Stimulated activated CD4-positive, alpha-beta T cell treated with anti-CD3 and anti-CD28 coated beads, Interleukin-1b, Interleukin-23, amount 100 ng/mL, for 1 hour (primary cell): ENCODE results near the gene TWNK.
A peak's percentile ranks its signal among the peaks of the same experiment; 100 is the strongest.

Source experiments
- DNase-seq, 2 donors: peaks; one replicate each; pipeline ENCODE4 v3.0.0-alpha.2; 2020; ENCODE audit warnings: low read depth in 2 of 2

The TWNK gene

GRCh38 chr10:100996678-100997359, 9.5 kb downstream of the TWNK start:
- DNase-seq, result no peak

GRCh38 chr10:100997360-100998182, 10.2 kb downstream of the TWNK start:
- DNase-seq, result peak; percentile 25 to 59

- peak; percentile 28 to 40 for DNase-seq
Observed at GRCh38 chr10:100998183-100998990, 11.0 kb downstream of the TWNK start.

GRCh38 chr10:100998991-100999741, 11.8 kb downstream of the TWNK start:
- DNase-seq, result peak; percentile 45 to 60

GRCh38 chr10:100999742-101000126, 12.4 kb downstream of the TWNK start, which contains the start of gene LZTS2:
Gene LZTS2 (plus strand): TSS chr10:100999808. CDS start chr10:101002539, 2,731 bp downstream.
- DNase-seq, result no peak

GRCh38 chr10:101000127-101000914, 13.0 kb downstream of the TWNK start:
- DNase-seq, result no peak

- DNase-seq, result no peak
Observed at GRCh38 chr10:101000915-101001658, 13.7 kb downstream of the TWNK start.

GRCh38 chr10:101001659-101002035, 14.3 kb downstream of the TWNK start:
- DNase-seq, result no peak

GRCh38 chr10:101002456-101002855, 15.1 kb downstream of the TWNK start:
- DNase-seq, result no peak

- DNase-seq, result no peak
Observed at GRCh38 chr10:101003639-101004206, 16.4 kb downstream of the TWNK start.

- DNase-seq, result no peak
Observed at GRCh38 chr10:101005361-101005760, 18.0 kb downstream of the TWNK start.

GRCh38 chr10:101005869-101006567, 18.7 kb downstream of the TWNK start:
- no peak for DNase-seq

- no peak for DNase-seq
Observed at GRCh38 chr10:101006593-101007098, 19.3 kb downstream of the TWNK start.

- DNase-seq, result no peak
Observed at GRCh38 chr10:101007099-101007711, 19.9 kb downstream of the TWNK start.

- no peak for DNase-seq
Observed at GRCh38 chr10:101007915-101008822, 20.8 kb downstream of the TWNK start.

GRCh38 chr10:101008823-101009423, 21.6 kb downstream of the TWNK start:
- no peak for DNase-seq

GRCh38 chr10:101010329-101010728, 23.0 kb downstream of the TWNK start:
- DNase-seq, result no peak
